Measurements from ENCODE around the gene KRTAP12-3. TPM values are rescaled to one million over a fixed set of nuclear protein-coding genes. Genes with fewer than 3 reads are reported as not detected.

Gene KRTAP12-3
- total and polyA plus RNA-seq, 2 donors (not counting 1 experiment from before 2014, with no cell fraction given) = not detected

DNA sequence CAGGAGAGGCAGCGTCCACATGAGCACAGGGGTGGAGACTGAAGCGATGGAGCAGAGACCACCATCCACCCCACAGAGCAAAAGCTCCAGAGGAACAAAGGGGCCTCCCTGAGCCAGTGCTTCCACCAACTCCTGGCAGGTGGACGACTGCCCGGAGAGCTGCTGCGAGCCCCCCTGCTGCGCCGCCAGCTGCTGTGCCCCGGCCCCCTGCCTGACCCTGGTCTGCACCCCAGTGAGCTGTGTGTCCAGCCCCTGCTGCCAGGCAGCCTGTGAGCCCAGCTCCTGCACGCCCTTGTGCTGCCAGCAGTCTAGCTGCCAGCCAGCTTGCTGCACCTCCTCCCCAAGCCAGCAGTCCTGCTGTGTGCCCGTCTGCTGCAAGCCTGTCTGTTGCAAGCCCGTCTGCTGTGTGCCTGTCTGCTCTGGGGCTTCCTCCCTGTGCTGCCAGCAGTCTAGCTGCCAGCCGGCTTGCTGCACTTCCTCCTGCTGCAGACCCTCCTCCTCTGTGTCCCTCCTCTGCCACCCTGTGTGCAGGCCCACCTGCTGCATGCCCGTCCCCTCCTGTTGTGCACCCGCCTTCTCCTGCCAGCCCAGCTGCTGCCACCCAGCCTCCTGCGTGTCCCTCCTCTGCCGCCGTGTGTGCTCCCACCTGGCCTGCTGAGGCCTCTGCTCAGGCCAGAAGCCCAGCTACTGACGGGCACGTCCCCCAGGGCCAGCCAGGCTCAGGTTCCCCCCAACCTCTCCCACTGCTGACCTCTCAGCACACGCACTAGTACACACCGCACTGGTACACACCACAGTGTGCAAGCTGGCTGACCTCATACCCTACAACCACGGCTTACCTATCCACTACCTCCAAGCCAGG is 44.6 kb downstream of the KRTAP12-3 start:
- 76% methylated on average over 20 of the region's 22 CpGs for WGBS (ENCODE audit: insufficient coverage)
- no peak for TF ChIP-seq EZH2 (IDR thresholded peaks at IDR 0.05; ENCODE audit: borderline replicate concordance, insufficient read depth, low read depth, low read length, poor library complexity, severe bottlenecking)
- TF ChIP-seq, protein P1, sequence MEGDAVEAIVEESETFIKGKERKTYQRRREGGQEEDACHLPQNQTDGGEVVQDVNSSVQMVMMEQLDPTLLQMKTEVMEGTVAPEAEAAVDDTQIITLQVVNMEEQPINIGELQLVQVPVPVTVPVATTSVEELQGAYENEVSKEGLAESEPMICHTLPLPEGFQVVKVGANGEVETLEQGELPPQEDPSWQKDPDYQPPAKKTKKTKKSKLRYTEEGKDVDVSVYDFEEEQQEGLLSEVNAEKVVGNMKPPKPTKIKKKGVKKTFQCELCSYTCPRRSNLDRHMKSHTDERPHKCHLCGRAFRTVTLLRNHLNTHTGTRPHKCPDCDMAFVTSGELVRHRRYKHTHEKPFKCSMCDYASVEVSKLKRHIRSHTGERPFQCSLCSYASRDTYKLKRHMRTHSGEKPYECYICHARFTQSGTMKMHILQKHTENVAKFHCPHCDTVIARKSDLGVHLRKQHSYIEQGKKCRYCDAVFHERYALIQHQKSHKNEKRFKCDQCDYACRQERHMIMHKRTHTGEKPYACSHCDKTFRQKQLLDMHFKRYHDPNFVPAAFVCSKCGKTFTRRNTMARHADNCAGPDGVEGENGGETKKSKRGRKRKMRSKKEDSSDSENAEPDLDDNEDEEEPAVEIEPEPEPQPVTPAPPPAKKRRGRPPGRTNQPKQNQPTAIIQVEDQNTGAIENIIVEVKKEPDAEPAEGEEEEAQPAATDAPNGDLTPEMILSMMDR (IDR thresholded peaks at IDR 0.05) = no peak
- CTCF ChIA-PET = no interaction called here
- Histone ChIP-seq H4K20me1 (ENCODE audit: control insufficient read depth, insufficient read depth, low read length, poor library complexity, severe bottlenecking) (no peaks in the 10 kb centered on the region), H3K9me3 (ENCODE audit: control extremely low read depth in 1 of 3, control insufficient read depth in 2 of 3, insufficient read depth in 1 of 3, low read length in 2 of 3) (peaks cover 0 to 34% (median 7%) of the 10 kb centered on the region in 3 donors), H3K36me3 (replicated peaks in 1 of 2; ENCODE audit: control extremely low read depth in 1 of 2, control insufficient read depth in 1 of 2, extremely low read depth in 1 of 2, insufficient read depth in 2 of 2, low read length in 1 of 2) (no peaks in the 10 kb centered on the region), H3K4me1 (ENCODE audit: control insufficient read depth in 2 of 2, insufficient read depth in 2 of 2, low read length in 2 of 2) (no peaks in the 10 kb centered on the region), H3K9ac (ENCODE audit: low read length) (no peak overlapping the region), H3K79me2 (ENCODE audit: control insufficient read depth, insufficient read depth, low read length) (no peaks in the 10 kb centered on the region), H2AFZ (ENCODE audit: insufficient read depth, low read depth, low read length, poor library complexity, severe bottlenecking) (no peak overlapping the region), H3K27ac (ENCODE audit: low read length in 2 of 2) (no peak overlapping the region), H3K27me3 (replicated peaks in 1 of 4; ENCODE audit: control extremely low read depth in 1 of 4, control insufficient read depth in 3 of 4, insufficient read depth in 4 of 4, low read length in 3 of 4) (peaks cover 0 to 74% (median 26%) of the 10 kb centered on the region in 4 experiments), H3K4me3 (ENCODE audit: control extremely low read depth in 1 of 5, extremely low read depth in 1 of 5, insufficient read depth in 1 of 5, low read depth in 2 of 5, low read length in 4 of 5) (no peak overlapping the region), H3K4me2 (replicated peaks; ENCODE audit: low read depth, low read length, poor library complexity, severe bottlenecking) (no peak overlapping the region)
- Mint-ChIP-seq H3K9me3 (ENCODE audit: insufficient read depth) (peaks cover 4% of the 10 kb centered on the region), H3K4me3 (no peak overlapping the region), H3K4me1 (no peaks in the 10 kb centered on the region), H3K27ac (no peak overlapping the region), H3K27me3 (peaks cover 62% of the 10 kb centered on the region)
- ATAC-seq (ENCODE audit: low read depth) (no peak), DNase-seq (no peak)
- intact Hi-C loops (cut with micrococcal nuclease) = no loop called here
- POLR2A ChIA-PET = no interaction called here
